Neural progenitor cell (in vitro differentiated cells): ENCODE results near the gene LEPR. TPM values are rescaled to one million over a fixed set of nuclear protein-coding genes. Genes with fewer than 3 reads are reported as not detected.

Experiments
- DNase-seq: peaks from one replicate; pipeline ENCODE4 v3.0.0-alpha.2; 2016; ENCODE audit warnings: low spot score
- H2AFZ ChIP-seq: fragments of 200-600 bp; sonication (generic); replicated peaks from 2 replicates; pipeline ENCODE4 v1.6.1; 2016; ENCODE audit warnings: antibody characterized with exemption
- H3F3A ChIP-seq: fragments of 200-600 bp; sonication (generic); 2 replicates; pipeline ENCODE4 v1.6.1; 2016; ENCODE audit warnings: antibody characterized with exemption, low read depth
- H3K27ac ChIP-seq: fragments of 200-600 bp; sonication (generic); 2 replicates; pipeline ENCODE4 v1.5.1; 2016; ENCODE audit warnings: mild to moderate bottlenecking
- H3K27me3 ChIP-seq: fragments of 200-600 bp; sonication (generic); 2 replicates; pipeline ENCODE4 v1.6.1; 2016; ENCODE audit warnings: mild to moderate bottlenecking, moderate library complexity
- H3K36me3 ChIP-seq: fragments of 200-600 bp; sonication (generic); 2 replicates; pipeline ENCODE4 v1.5.1; 2016
- H3K4me1 ChIP-seq: fragments of 200-600 bp; sonication (generic); 2 replicates; pipeline ENCODE4 v1.6.1; 2016; ENCODE audit warnings: mixed run types
- H3K4me2 ChIP-seq: fragments of 200-600 bp; sonication (generic); 2 replicates; pipeline ENCODE4 v1.6.1; 2016
- H3K4me3 ChIP-seq: fragments of 200-600 bp; sonication (generic); 2 replicates; pipeline ENCODE4 v1.5.1; 2016
- H3K79me2 ChIP-seq: fragments of 200-600 bp; sonication (generic); 2 replicates; pipeline ENCODE4 v1.6.1; 2016; ENCODE audit warnings: low read depth
- H3K9ac ChIP-seq: fragments of 200-600 bp; sonication (generic); 2 replicates; pipeline ENCODE4 v1.6.1; 2016
- H3K9me3 ChIP-seq: fragments of 200-600 bp; sonication (generic); 2 replicates; pipeline ENCODE4 v1.5.1; 2016; ENCODE audit warnings: low read depth
- H4K20me1 ChIP-seq: fragments of 200-600 bp; sonication (generic); 2 replicates; pipeline ENCODE4 v1.6.1; 2016; ENCODE audit warnings: low read depth
- H3K27ac Mint-ChIP-seq: 3 replicates; pipeline ENCODE4 v1.8.0; 2021; ENCODE audit warnings: mixed read lengths
- H3K27me3 Mint-ChIP-seq: 2 replicates; pipeline ENCODE4 v1.8.0; 2022; ENCODE audit warnings: low read depth, mild to moderate bottlenecking, inconsistent platforms, moderate library complexity, mixed read lengths; ENCODE audit not compliant: insufficient read depth
- H3K36me3 Mint-ChIP-seq: 3 replicates; pipeline ENCODE4 v1.8.0; 2021; ENCODE audit warnings: mixed read lengths
- H3K4me1 Mint-ChIP-seq: 3 replicates; pipeline ENCODE4 v1.8.0; 2021; ENCODE audit warnings: mixed read lengths
- H3K4me3 Mint-ChIP-seq: 3 replicates; pipeline ENCODE4 v1.8.0; 2021; ENCODE audit warnings: mild to moderate bottlenecking, moderate library complexity, mixed read lengths
- H3K9me3 Mint-ChIP-seq: 3 replicates; pipeline ENCODE4 v1.8.0; 2020; ENCODE audit warnings: mixed read lengths
- CTCF ChIP-seq: fragments of 200-600 bp; sonication (generic); IDR thresholded peaks from 2 replicates; pipeline ENCODE4 v1.5.1; 2017; ENCODE audit warnings: antibody characterized with exemption, mild to moderate bottlenecking
- EZH2 ChIP-seq: fragments of 200-600 bp; sonication (generic); IDR thresholded peaks from 2 replicates; pipeline ENCODE4 v1.6.1; 2017; ENCODE audit warnings: antibody characterized with exemption, mild to moderate bottlenecking, moderate library complexity
- EZH2phosphoT487 ChIP-seq: fragments of 200-600 bp; sonication (generic); IDR thresholded peaks from 2 replicates; pipeline ENCODE4 v1.6.1; 2017; ENCODE audit warnings: antibody characterized with exemption
- total RNA-seq: library from RNA; depleted of rRNA; stranded (reverse); fragments of >200 nt; gene quantifications from 2 replicates; pipeline ENCODE4 v1.2.3, GENCODE V29; 2015; ENCODE audit warnings: low replicate concordance

Gene LEPR
- total RNA-seq, 1 donor from 2014 or later: 15.2 TPM

- H3K27me3 ChIP-seq: no peaks in the 10 kb centered on the region
- no peaks in the 10 kb centered on the region for H3K9me3 ChIP-seq
- Mint-ChIP-seq H3K27ac (no peak overlapping the region), H3K4me3 (no peak overlapping the region), H3K4me1 (peaks cover 5% of the 10 kb centered on the region), H3K36me3 (peaks cover 11% of the 10 kb centered on the region), H3K9me3 (no peaks in the 10 kb centered on the region), H3K27me3 (no peaks in the 10 kb centered on the region)
- no peak overlapping the region for H3K9ac ChIP-seq
- peaks cover 26% of the 10 kb centered on the region for H3K4me1 ChIP-seq
- H3K36me3 ChIP-seq: no peaks in the 10 kb centered on the region
- no peak for TF ChIP-seq EZH2phosphoT487
- TF ChIP-seq EZH2: no peak
- TF ChIP-seq CTCF: no peak
- no peak overlapping the region for H3K4me3 ChIP-seq
- no peak overlapping the region for H3K27ac ChIP-seq
- H3K4me2 ChIP-seq: no peak overlapping the region
- H3F3A ChIP-seq: peaks cover 16% of the 10 kb centered on the region
- no peaks in the 10 kb centered on the region for H3K79me2 ChIP-seq
- DNase-seq: no peak
- no peak overlapping the region for H2AFZ ChIP-seq
- H4K20me1 ChIP-seq: peaks cover 5% of the 10 kb centered on the region
Observed at GRCh38 chr1:65434760-65435159, 14.3 kb downstream of the LEPR start.

- Mint-ChIP-seq H3K9me3 (no peaks in the 10 kb centered on the region), H3K36me3 (peaks cover 7% of the 10 kb centered on the region), H3K4me1 (peaks cover 5% of the 10 kb centered on the region), H3K27ac (no peak overlapping the region), H3K4me3 (no peak overlapping the region), H3K27me3 (no peaks in the 10 kb centered on the region)
- Histone ChIP-seq H2AFZ (no peak overlapping the region), H3K4me2 (no peak overlapping the region), H3K4me3 (no peak overlapping the region), H3K79me2 (no peaks in the 10 kb centered on the region), H3K9ac (no peak overlapping the region), H3K27ac (no peak overlapping the region), H3F3A (peaks cover 11% of the 10 kb centered on the region), H3K9me3 (no peaks in the 10 kb centered on the region), H4K20me1 (no peaks in the 10 kb centered on the region), H3K36me3 (no peaks in the 10 kb centered on the region), H3K27me3 (no peaks in the 10 kb centered on the region), H3K4me1 (peaks cover 24% of the 10 kb centered on the region)
- DNase-seq: no peak
- TF ChIP-seq CTCF: no peak
- TF ChIP-seq EZH2: no peak
- TF ChIP-seq EZH2phosphoT487: no peak
Observed at GRCh38 chr1:65435987-65436386, 15.5 kb downstream of the LEPR start.

GRCh38 chr1:65437616-65438015 lies 17.1 kb downstream of the LEPR start:
- peaks cover 8% of the 10 kb centered on the region for H3K4me1 ChIP-seq
- no peaks in the 10 kb centered on the region for H3K4me1 Mint-ChIP-seq
- H3K36me3 Mint-ChIP-seq: peaks cover 6% of the 10 kb centered on the region
- H3K27ac ChIP-seq: no peak overlapping the region
- H3K27ac Mint-ChIP-seq: no peak overlapping the region
- no peaks in the 10 kb centered on the region for H3K36me3 ChIP-seq
- H3K9me3 ChIP-seq: no peaks in the 10 kb centered on the region
- no peak overlapping the region for H3K9ac ChIP-seq
- TF ChIP-seq EZH2phosphoT487: no peak
- TF ChIP-seq EZH2: no peak
- no peak for TF ChIP-seq CTCF
- no peak overlapping the region for H3K4me2 ChIP-seq
- no peaks in the 10 kb centered on the region for H3K9me3 Mint-ChIP-seq
- H3K79me2 ChIP-seq: no peaks in the 10 kb centered on the region
- H3K27me3 ChIP-seq: no peaks in the 10 kb centered on the region
- no peak overlapping the region for H3K4me3 Mint-ChIP-seq
- no peaks in the 10 kb centered on the region for H4K20me1 ChIP-seq
- H3F3A ChIP-seq: no peaks in the 10 kb centered on the region
- no peak overlapping the region for H2AFZ ChIP-seq
- no peak overlapping the region for H3K4me3 ChIP-seq
- no peaks in the 10 kb centered on the region for H3K27me3 Mint-ChIP-seq
- DNase-seq: no peak
